Measurements from ENCODE around the gene CD247. TPM values are rescaled to one million over a fixed set of nuclear protein-coding genes. Genes with fewer than 3 reads are reported as not detected.

Gene CD247
- polyA plus RNA-seq, 2 of the 4 experiments (the other 2 are of a cell fraction), result 0.10 to 0.27 TPM

- no peak overlapping the region for H3K27ac ChIP-seq
- no peaks in the 10 kb centered on the region for H3K9me3 ChIP-seq
- H3K4me2 ChIP-seq, result no peak overlapping the region
- no peak for FAIRE-seq
- ATAC-seq, result no peak
- POLR2A ChIA-PET, result no interaction called here
- DNase-seq (ENCODE audit: low read depth in 1 of 2, low spot score in 1 of 2), result no peak
- WGBS (ENCODE audit: missing lambda C conversion rate), result 59% methylated on average over 2 of the region's 2 CpGs
- CTCF ChIA-PET, result interaction anchor here (0.8 to 5.9 kb wide), 3 partner anchors 13 to 161 kb away, joined by 3 to 46 read pairs (median 4); no protein-coding TSS in a partner anchor
- H3K4me3 ChIP-seq, result no peak overlapping the region
- TF ChIP-seq TP53 (CRISPR knock-in tag; IDR thresholded peaks at IDR 0.05), result no peak
- no peaks in the 10 kb centered on the region for H3K4me1 ChIP-seq
Observed at GRCh38 chr1:167429612-167430011, 88.7 kb downstream of the CD247 start.

GRCh38 chr1:167428395-167428794, 89.9 kb downstream of the CD247 start:
- FAIRE-seq (no peak), ATAC-seq (no peak)
- WGBS (ENCODE audit: missing lambda C conversion rate), result 73% methylated on average over 2 of the region's 2 CpGs

GRCh38 chr1:167427848-167428247, 90.5 kb downstream of the CD247 start:
- H3K27ac ChIP-seq, result no peak overlapping the region
- 91% methylated on average over 5 of the region's 5 CpGs for WGBS (ENCODE audit: missing lambda C conversion rate)
- CTCF ChIA-PET, result interaction anchor here (1.1 to 2.0 kb wide), 6 partner anchors 10 to 160 kb away, joined by 3 to 8 read pairs (median 4); no protein-coding TSS in a partner anchor

More at GRCh38 chr1:167428395-167428794, 89.9 kb downstream of the CD247 start:
- CTCF ChIA-PET, result interaction anchor here (0.6 to 5.9 kb wide), 6 partner anchors 10 to 183 kb away, joined by 3 to 46 read pairs (median 3); no protein-coding TSS in a partner anchor
- Histone ChIP-seq H3K4me2 (no peak overlapping the region), H3K9me3 (no peaks in the 10 kb centered on the region), H3K4me3 (no peak overlapping the region), H3K4me1 (no peaks in the 10 kb centered on the region), H3K27ac (no peak overlapping the region)
- DNase-seq (ENCODE audit: low read depth in 1 of 2, low spot score in 1 of 2), result no peak
- POLR2A ChIA-PET, result no interaction called here
- TF ChIP-seq PHF8 (IDR thresholded peaks at IDR 0.05; ENCODE audit: borderline replicate concordance, low read depth), result no peak
- no peak for TF ChIP-seq CHD2 (IDR thresholded peaks at IDR 0.05; ENCODE audit: low read length, partially characterized antibody)
- TF ChIP-seq BCL3 (IDR thresholded peaks at IDR 0.05), result no peak
- TF ChIP-seq MYC (IDR thresholded peaks at IDR 0.05; ENCODE audit: borderline replicate concordance, low read length), result no peak
- TF ChIP-seq ESRRA (IDR thresholded peaks at IDR 0.05; ENCODE audit: borderline replicate concordance, low read length), result no peak
- no peak for TF ChIP-seq MAX (IDR thresholded peaks at IDR 0.05)
- TF ChIP-seq POLR2AphosphoS2 (conservative IDR thresholded peaks at IDR 0.05; ENCODE audit: low read length), result no peak
- TF ChIP-seq HES2 (IDR thresholded peaks at IDR 0.05), result no peak
- no peak for TF ChIP-seq SMC3 (IDR thresholded peaks at IDR 0.05)
- no peak for TF ChIP-seq BHLHE40 (IDR thresholded peaks at IDR 0.05; ENCODE audit: low read depth, low read length)
- no peak for TF ChIP-seq RFX5 (IDR thresholded peaks at IDR 0.05)
- no peak for TF ChIP-seq HEYL (CRISPR knock-in tag; IDR thresholded peaks at IDR 0.05)
- TF ChIP-seq HOXB13 (CRISPR knock-in tag; IDR thresholded peaks at IDR 0.05; ENCODE audit: low read depth), result no peak
- no peak for TF ChIP-seq USF2 (IDR thresholded peaks at IDR 0.05)
- no peak for TF ChIP-seq TP53 (CRISPR knock-in tag; IDR thresholded peaks at IDR 0.05)
- no peak for TF ChIP-seq HMGXB4 (CRISPR knock-in tag; IDR thresholded peaks at IDR 0.05; ENCODE audit: borderline replicate concordance)
- TF ChIP-seq CBX2 (IDR thresholded peaks at IDR 0.05; ENCODE audit: borderline replicate concordance, low read depth), result no peak

More at GRCh38 chr1:167427848-167428247, 90.5 kb downstream of the CD247 start:
- Histone ChIP-seq H3K4me3 (no peak overlapping the region), H3K4me1 (no peaks in the 10 kb centered on the region), H3K4me2 (no peak overlapping the region), H3K9me3 (no peaks in the 10 kb centered on the region)
- FAIRE-seq (no peak), ATAC-seq (no peak), DNase-seq (ENCODE audit: low read depth in 1 of 2, low spot score in 1 of 2) (no peak)
- no peak for TF ChIP-seq FOSL2 (IDR thresholded peaks at IDR 0.05)
- no peak for TF ChIP-seq FOSL2 (CRISPR knock-in tag; IDR thresholded peaks at IDR 0.05)
- TF ChIP-seq FOSB (CRISPR knock-in tag; IDR thresholded peaks at IDR 0.05), result no peak
- no peak for TF ChIP-seq MAFK (IDR thresholded peaks at IDR 0.05; ENCODE audit: partially characterized antibody)
- TF ChIP-seq HOXB13 (CRISPR knock-in tag; IDR thresholded peaks at IDR 0.05; ENCODE audit: low read depth), result no peak
- POLR2A ChIA-PET, result no interaction called here
